CMK (cell line): ENCODE data around the gene WDR44.
"Not testable (repeated sequence)": the region's sequence is repeated elsewhere in the genome, so short reads cannot be mapped to it uniquely, and the experiment has no call there.

ENCODE experiments used
- DNase-seq: peaks from one replicate; pipeline ENCODE4 v3.0.0-alpha.2; 2010; ENCODE audit warnings: low read depth

Gene WDR44

GRCh38 chrX:118345464-118346257 lies at the start of gene WDR44:
Gene WDR44 (plus strand): TSS chrX:118346106. CDS start chrX:118346504, 398 bp downstream.
- peak; percentile 78 for DNase-seq

GRCh38 chrX:118305827-118306226 lies 40.1 kb upstream of the WDR44 start:
- DNase-seq: not testable (repeated sequence)

GRCh38 chrX:118315529-118315928 lies 30.4 kb upstream of the WDR44 start:
- DNase-seq: no peak

- DNase-seq: no peak
Observed at GRCh38 chrX:118324588-118324987, 21.3 kb upstream of the WDR44 start.

GRCh38 chrX:118325453-118325852 lies 20.5 kb upstream of the WDR44 start:
- DNase-seq: no peak

- DNase-seq: peak; percentile 62
Observed at GRCh38 chrX:118329175-118329574, 16.7 kb upstream of the WDR44 start.

- DNase-seq: no peak
Observed at GRCh38 chrX:118337687-118338086, 8.2 kb upstream of the WDR44 start.

- DNase-seq: no peak
Observed at GRCh38 chrX:118338930-118339329, 7.0 kb upstream of the WDR44 start.

GRCh38 chrX:118345045-118345463 lies 852 bp upstream of the WDR44 start:
- no peak for DNase-seq

GRCh38 chrX:118346258-118347094 lies 570 bp downstream of the WDR44 start:
- DNase-seq: no peak

- no peak for DNase-seq
Observed at GRCh38 chrX:118347131-118347530, 1.2 kb downstream of the WDR44 start.

GRCh38 chrX:118347736-118348135 lies 1.8 kb downstream of the WDR44 start:
- no peak for DNase-seq

GRCh38 chrX:118348186-118348810 lies 2.4 kb downstream of the WDR44 start:
- no peak for DNase-seq

- no peak for DNase-seq
Observed at GRCh38 chrX:118349188-118349587, 3.3 kb downstream of the WDR44 start.

- DNase-seq: no peak
Observed at GRCh38 chrX:118350221-118350620, 4.3 kb downstream of the WDR44 start.

GRCh38 chrX:118350706-118351105 lies 4.8 kb downstream of the WDR44 start:
- DNase-seq: no peak

- DNase-seq: no peak
Observed at GRCh38 chrX:118352566-118352965, 6.7 kb downstream of the WDR44 start.

GRCh38 chrX:118353081-118353850 lies 7.4 kb downstream of the WDR44 start:
- no peak for DNase-seq

GRCh38 chrX:118355225-118355920 lies 9.5 kb downstream of the WDR44 start:
- no peak for DNase-seq

GRCh38 chrX:118356154-118356701 lies 10.3 kb downstream of the WDR44 start:
- no peak for DNase-seq
